ENCODE data around the gene IL11.

IL11 gene

DNA sequence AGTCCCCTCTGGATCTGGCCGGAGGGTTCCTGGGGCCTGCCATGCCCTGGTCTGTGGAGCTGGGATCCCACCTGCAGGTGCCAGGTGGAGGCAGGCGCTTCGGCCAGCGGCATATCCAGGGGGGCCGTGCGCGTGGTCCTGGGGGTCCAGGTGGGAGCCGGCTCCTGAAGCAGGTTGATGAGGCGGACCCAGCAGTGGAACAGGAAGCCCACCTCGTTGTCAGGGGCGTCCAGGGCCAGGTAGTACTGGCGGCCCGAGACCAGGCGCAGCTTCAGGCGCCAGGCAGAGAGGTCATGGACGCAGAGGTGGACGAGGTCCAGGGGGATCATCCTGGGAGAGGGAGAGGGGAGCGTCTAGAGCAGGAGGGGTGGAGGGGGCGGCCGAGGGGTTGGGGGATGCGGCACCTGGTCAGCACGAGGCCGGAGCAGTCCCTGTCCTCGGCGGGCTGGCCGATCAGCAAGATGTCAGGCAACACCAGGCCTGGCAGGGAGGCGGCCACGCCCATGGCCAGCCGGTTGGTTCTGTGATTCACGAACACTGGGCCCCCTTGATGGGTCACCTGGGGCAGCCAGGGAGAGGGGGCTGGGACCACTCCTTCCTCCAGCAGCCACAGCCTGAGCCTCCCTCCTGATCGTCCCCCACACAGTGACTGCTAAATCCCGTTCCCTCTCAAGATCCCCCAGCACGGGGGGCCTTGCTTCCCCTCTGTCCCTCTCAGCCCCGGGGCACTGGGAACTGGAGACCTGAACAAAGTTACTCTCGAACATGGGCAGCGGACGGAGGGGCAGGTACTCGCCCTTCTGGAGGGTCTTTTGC lies 7.9 kb downstream of the IL11 start:
- H3K4me3 ChIP-seq (ENCODE audit: low read length), result no peak overlapping the region
- no peak for DNase-seq (ENCODE audit: low read depth)
- TF ChIP-seq, protein P1, sequence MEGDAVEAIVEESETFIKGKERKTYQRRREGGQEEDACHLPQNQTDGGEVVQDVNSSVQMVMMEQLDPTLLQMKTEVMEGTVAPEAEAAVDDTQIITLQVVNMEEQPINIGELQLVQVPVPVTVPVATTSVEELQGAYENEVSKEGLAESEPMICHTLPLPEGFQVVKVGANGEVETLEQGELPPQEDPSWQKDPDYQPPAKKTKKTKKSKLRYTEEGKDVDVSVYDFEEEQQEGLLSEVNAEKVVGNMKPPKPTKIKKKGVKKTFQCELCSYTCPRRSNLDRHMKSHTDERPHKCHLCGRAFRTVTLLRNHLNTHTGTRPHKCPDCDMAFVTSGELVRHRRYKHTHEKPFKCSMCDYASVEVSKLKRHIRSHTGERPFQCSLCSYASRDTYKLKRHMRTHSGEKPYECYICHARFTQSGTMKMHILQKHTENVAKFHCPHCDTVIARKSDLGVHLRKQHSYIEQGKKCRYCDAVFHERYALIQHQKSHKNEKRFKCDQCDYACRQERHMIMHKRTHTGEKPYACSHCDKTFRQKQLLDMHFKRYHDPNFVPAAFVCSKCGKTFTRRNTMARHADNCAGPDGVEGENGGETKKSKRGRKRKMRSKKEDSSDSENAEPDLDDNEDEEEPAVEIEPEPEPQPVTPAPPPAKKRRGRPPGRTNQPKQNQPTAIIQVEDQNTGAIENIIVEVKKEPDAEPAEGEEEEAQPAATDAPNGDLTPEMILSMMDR (IDR thresholded peaks at IDR 0.05; ENCODE audit: insufficient read depth, low read depth, low read length, missing control alignments), result no peak

- no peak for DNase-seq (ENCODE audit: low read depth)
- no peak overlapping the region for H3K4me3 ChIP-seq (ENCODE audit: low read length)
- TF ChIP-seq, protein P1 (IDR thresholded peaks at IDR 0.05; ENCODE audit: insufficient read depth, low read depth, low read length, missing control alignments), result no peak
Measured at GRCh38 chr19:55360902-55361301, 9.4 kb downstream of the IL11 start.

GRCh38 chr19:55358943-55359908 lies 11.0 kb downstream of the IL11 start:
- peak; percentile 62 for DNase-seq (ENCODE audit: low read depth)
- no peak overlapping the region for H3K4me3 ChIP-seq (ENCODE audit: low read length)
- TF ChIP-seq, protein P1 (IDR thresholded peaks at IDR 0.05; ENCODE audit: insufficient read depth, low read depth, low read length, missing control alignments), result no peak

DNA sequence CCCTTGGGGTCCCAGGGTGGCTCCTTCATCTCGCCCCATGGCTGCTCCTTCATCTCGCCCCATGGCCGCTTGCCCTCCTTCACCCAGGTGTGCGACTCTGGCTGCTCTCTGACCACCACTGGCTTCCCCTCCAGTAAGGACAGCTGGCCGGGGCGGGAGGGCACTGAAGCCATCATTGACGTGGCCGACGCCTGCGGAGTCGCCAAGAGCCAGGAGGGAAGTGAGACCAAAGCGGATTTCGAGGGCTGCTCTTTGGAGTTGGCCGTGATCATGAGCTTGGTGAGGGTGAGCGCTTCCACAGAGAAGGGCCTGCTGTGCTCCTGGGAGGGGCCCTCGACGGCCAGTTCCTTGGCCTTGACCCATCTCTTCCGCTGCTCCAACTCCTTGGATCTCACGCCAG lies 11.8 kb downstream of the IL11 start:
- DNase-seq (ENCODE audit: low read depth), result no peak
- no peak overlapping the region for H3K4me3 ChIP-seq (ENCODE audit: low read length)
- TF ChIP-seq, protein P1 (IDR thresholded peaks at IDR 0.05; ENCODE audit: insufficient read depth, low read depth, low read length, missing control alignments), result no peak

- peak; percentile 86 for DNase-seq (ENCODE audit: low read depth)
- TF ChIP-seq, protein P1 (IDR thresholded peaks at IDR 0.05; ENCODE audit: insufficient read depth, low read depth, low read length, missing control alignments), result no peak
- no peak overlapping the region for H3K4me3 ChIP-seq (ENCODE audit: low read length)
Measured at GRCh38 chr19:55355213-55355821, 14.9 kb downstream of the IL11 start.

- TF ChIP-seq, protein P1 (IDR thresholded peaks at IDR 0.05; ENCODE audit: insufficient read depth, low read depth, low read length, missing control alignments), result no peak
- peak within 1 kb of the TSS; percentile 44 for H3K4me3 ChIP-seq (ENCODE audit: low read length)
- no peak for DNase-seq (ENCODE audit: low read depth)
Measured at GRCh38 chr19:55354698-55355212, 15.5 kb downstream of the IL11 start, which contains the start of gene COX6B2. TSS of gene COX6B2 (minus strand) at chr19:55354719. CDS start at chr19:55354521, 198 bp downstream.

All from epithelial cell of esophagus (primary cell).